HepG2 (cell line): Measurements from ENCODE around the gene SPCS1. TPM values are rescaled to one million over a fixed set of nuclear protein-coding genes. Genes with fewer than 3 reads are reported as not detected.

Experiments used
- AKNA ChIP-seq: sonication (generic); formaldehyde crosslinking; IDR thresholded peaks from 2 replicates; pipeline ENCODE4 v1.4.0; 2020; ENCODE audit warnings: missing genetic modification reagents, borderline replicate concordance
- GABPA ChIP-seq, 2 experiments: IDR thresholded peaks; 2 replicates each; pipeline ENCODE4 v1.6.1; 2011 to 2016; ENCODE audit warnings: low read depth in 2 of 2, low read length in 1 of 2, missing biosample characterization in 1 of 2, missing genetic modification characterization in 1 of 2
- GLI4 ChIP-seq: sonication (generic); formaldehyde crosslinking; IDR thresholded peaks from 2 replicates; pipeline ENCODE4 v1.5.1; 2020; ENCODE audit warnings: missing genetic modification reagents, mild to moderate bottlenecking, moderate library complexity, borderline replicate concordance
- HCFC1 ChIP-seq: fragments of 150-350 bp; IDR thresholded peaks from 2 replicates; pipeline ENCODE4 v1.6.1; 2014; ENCODE audit warnings: low read depth, low read length
- IRF2 ChIP-seq: IDR thresholded peaks from 2 replicates; pipeline ENCODE4 v1.6.1; 2018; ENCODE audit warnings: missing genetic modification reagents, missing compliant biosample characterization
- MNT ChIP-seq: fragments of 450-650 bp; IDR thresholded peaks from 2 replicates; pipeline ENCODE4 v1.6.1; 2016
- MTF2 ChIP-seq: sonication (generic); formaldehyde crosslinking; IDR thresholded peaks from 2 replicates; pipeline ENCODE4 v1.5.0; 2020; ENCODE audit warnings: missing genetic modification reagents, borderline replicate concordance
- NFE2L1 ChIP-seq: sonication (generic); formaldehyde crosslinking; IDR thresholded peaks from 2 replicates; pipeline ENCODE4 v1.4.0; 2020; ENCODE audit warnings: missing genetic modification reagents, mild to moderate bottlenecking, borderline replicate concordance
- NR2C2 ChIP-seq: sonication (generic); formaldehyde crosslinking; IDR thresholded peaks from 2 replicates; pipeline ENCODE4 v1.4.0; 2020; ENCODE audit warnings: missing genetic modification reagents, mild to moderate bottlenecking, moderate library complexity, borderline replicate concordance
- NRL ChIP-seq: sonication (generic); formaldehyde crosslinking; IDR thresholded peaks from 2 replicates; pipeline ENCODE4 v1.5.0; 2020; ENCODE audit warnings: missing genetic modification reagents, mild to moderate bottlenecking, moderate library complexity, borderline replicate concordance
- POGZ ChIP-seq: sonication (generic); formaldehyde crosslinking; IDR thresholded peaks from 2 replicates; pipeline ENCODE4 v1.4.0; 2020; ENCODE audit warnings: mild to moderate bottlenecking, missing genetic modification reagents
- PTBP1 ChIP-seq: fragments of 200-400 bp; formaldehyde crosslinking; IDR thresholded peaks from 2 replicates; pipeline ENCODE4 v1.6.1; 2018; ENCODE audit warnings: low read length, low read depth; ENCODE audit not compliant: poor library complexity, severe bottlenecking
- SAP130 ChIP-seq: IDR thresholded peaks from 2 replicates; pipeline ENCODE4 v1.6.1; 2016; ENCODE audit warnings: low read depth
- SOX13 ChIP-seq, 3 experiments: fragments of 450-650 bp in 1 of 3; sonication (generic) in 1 of 3; formaldehyde crosslinking in 1 of 3; IDR thresholded peaks in 2 of 3; conservative IDR thresholded peaks in 1 of 3; 2 replicates each; pipeline versions ENCODE4 v1.5.0 to v1.6.1; 2016 to 2020; ENCODE audit warnings: antibody characterized with exemption in 1 of 3, mild to moderate bottlenecking in 1 of 3, missing compliant biosample characterization in 1 of 3, missing genetic modification reagents in 1 of 3, moderate library complexity in 1 of 3
- STAG1 ChIP-seq: sonication (generic); formaldehyde crosslinking; IDR thresholded peaks from 2 replicates; pipeline ENCODE4 v1.4.0; 2020; ENCODE audit warnings: missing genetic modification reagents
- ZNF263 ChIP-seq: sonication (generic); formaldehyde crosslinking; IDR thresholded peaks from 2 replicates; pipeline ENCODE4 v1.4.0; 2020; ENCODE audit warnings: missing genetic modification reagents
- ZNF430 ChIP-seq: sonication (generic); formaldehyde crosslinking; IDR thresholded peaks from 2 replicates; pipeline ENCODE4 v1.9.0; 2021; ENCODE audit warnings: mild to moderate bottlenecking, missing genetic modification reagents
- ZNF547 ChIP-seq: sonication (generic); formaldehyde crosslinking; IDR thresholded peaks from 2 replicates; pipeline ENCODE4 v1.5.1; 2020; ENCODE audit warnings: mild to moderate bottlenecking, missing genetic modification reagents
- ZNF563 ChIP-seq: sonication (generic); formaldehyde crosslinking; IDR thresholded peaks from 2 replicates; pipeline ENCODE4 v1.8.0; 2022; ENCODE audit warnings: mild to moderate bottlenecking, moderate library complexity, missing genetic modification reagents
- ZSCAN20 ChIP-seq: sonication (generic); formaldehyde crosslinking; IDR thresholded peaks from 2 replicates; pipeline ENCODE4 v1.4.0; 2020; ENCODE audit warnings: missing genetic modification reagents, mild to moderate bottlenecking, borderline replicate concordance
- polyA plus RNA-seq, 8 experiments: library from polyadenylated mRNA; depleted of rRNA in 3 of 8; stranded (reverse) in 7 of 8; unstranded in 1 of 8; fragments of >200 nt; fragmentation: Illumina TruSeq in 4 of 8; extraction: Trizol in 4 of 8; gene quantifications; 2 replicates each; pipeline versions ENCODE4 v1.2.1 to v1.2.3, GENCODE V29; 2011 to 2016; ENCODE audit warnings: low read depth in 4 of 8, missing spikeins in 1 of 8, mixed read lengths in 1 of 8; ENCODE audit not compliant: insufficient read depth in 1 of 8
- total RNA-seq, 5 experiments: library from RNA; depleted of rRNA; stranded (reverse); fragments of >200 nt; fragmentation: Illumina TruSeq; extraction: Trizol; gene quantifications; 2 replicates each; pipeline ENCODE4 v1.2.3, GENCODE V29; 2016; ENCODE audit warnings: low read depth in 1 of 5
- TF ChIP-seq, protein P1 (sequence below): sonication (generic); formaldehyde crosslinking; IDR thresholded peaks from 2 replicates; pipeline ENCODE4 v1.4.0; 2020; ENCODE audit warnings: mild to moderate bottlenecking, missing genetic modification reagents

SPCS1 gene
- total and polyA plus RNA-seq, 2 of the 13 experiments (the other 11 are each of a cell fraction or from before 2014, with no cell fraction given): 84.6 to 120 TPM

DNA sequence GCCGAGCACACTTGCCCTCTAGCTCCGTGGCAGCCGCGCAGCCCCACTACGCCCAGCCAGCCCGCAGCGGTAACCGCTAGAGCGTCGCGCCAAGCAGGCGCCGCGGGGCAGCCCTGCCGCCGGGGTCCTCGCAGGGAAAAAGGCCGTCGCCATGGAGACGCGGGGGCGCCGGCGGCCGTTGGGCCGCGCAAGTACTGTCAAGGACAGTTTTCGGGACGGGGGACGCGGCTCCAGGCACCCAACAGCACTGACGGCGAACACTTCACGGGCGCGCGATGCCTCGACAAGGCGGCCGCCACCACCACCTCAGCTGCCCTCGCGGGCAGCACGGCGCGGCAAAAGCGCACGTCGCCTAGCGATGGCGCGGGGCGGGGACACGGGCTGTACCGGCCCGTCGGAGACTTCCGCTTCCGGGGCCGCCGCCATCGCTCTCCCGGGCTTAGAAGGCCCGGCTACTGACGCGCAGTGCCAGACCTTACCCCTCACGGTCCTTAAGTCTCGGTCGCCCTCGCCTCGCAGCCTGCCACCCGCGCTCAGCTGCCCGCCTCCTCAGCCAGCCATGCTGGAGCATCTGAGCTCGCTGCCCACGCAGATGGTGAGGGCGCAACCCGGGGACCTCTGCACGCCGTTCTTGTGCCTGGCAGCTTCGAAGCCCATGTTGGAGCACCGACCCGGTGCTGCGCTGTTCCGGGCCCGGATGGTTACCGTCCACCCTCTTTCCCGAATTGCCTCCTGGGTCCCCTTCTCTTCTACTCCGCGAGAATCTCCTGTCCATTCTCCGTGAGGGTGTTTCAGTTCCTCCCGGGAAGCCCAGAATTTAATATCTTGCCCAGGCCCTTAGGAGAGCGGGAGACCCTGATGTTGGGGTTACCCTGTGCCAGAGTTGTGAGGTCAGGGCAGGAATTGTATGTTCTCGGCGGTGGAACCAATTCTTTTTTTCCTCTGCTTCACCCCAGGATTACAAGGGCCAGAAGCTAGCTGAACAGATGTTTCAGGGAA lies at the start of gene SPCS1, which contains the start of gene GLT8D1 (continued):
- TF ChIP-seq NR2C2 (CRISPR knock-in tag) (peak; percentile 99), STAG1 (CRISPR knock-in tag) (0 out of 2 replicates have a peak, but pooled peaks have one; percentile 7), GLI4 (CRISPR knock-in tag) (no peak; the same call in 1 of the 2 replicates), SOX13 (IDR thresholded peaks at IDR 0.05) (no peak; the same call in 1 of the 2 replicates), SOX13 (CRISPR knock-in tag; conservative IDR thresholded peaks at IDR 0.05 in 1 of 2, IDR thresholded peaks at IDR 0.05 in 1 of 2) (peak in 1 of 2 experiments; percentile 9; a peak in 1 of 4 replicates), ZNF563 (peak; percentile 84), ZNF430 (CRISPR knock-in tag) (0 out of 2 replicates have a peak, but pooled peaks have one; percentile 20), MTF2 (no peak; the same call in 1 of the 2 replicates), MNT (peak; percentile 51; the same call in 1 of the 2 replicates), NRL (peak; percentile 80; the same call in 1 of the 2 replicates), HCFC1 (peak; percentile 58), AKNA (CRISPR knock-in tag) (no peak), NFE2L1 (CRISPR knock-in tag) (no peak), GABPA (IDR thresholded peaks at IDR 0.05; ENCODE audit: low read depth, low read length) (peak; percentile 99), GABPA (CRISPR knock-in tag; IDR thresholded peaks at IDR 0.05; ENCODE audit: low read depth) (peak; percentile 93), POGZ (CRISPR knock-in tag) (peak; percentile 48; the same call in 1 of the 2 replicates), ZNF263 (CRISPR knock-in tag) (0 out of 2 replicates have a peak, but pooled peaks have one; percentile 37), IRF2 (CRISPR knock-in tag) (peak; percentile 78; the same call in 1 of the 2 replicates), ZSCAN20 (CRISPR knock-in tag) (peak; percentile 80), SAP130 (CRISPR knock-in tag) (peak; percentile 98), ZNF547 (CRISPR knock-in tag) (peak; percentile 85), PTBP1 (no peak)
- TF ChIP-seq, protein P1, sequence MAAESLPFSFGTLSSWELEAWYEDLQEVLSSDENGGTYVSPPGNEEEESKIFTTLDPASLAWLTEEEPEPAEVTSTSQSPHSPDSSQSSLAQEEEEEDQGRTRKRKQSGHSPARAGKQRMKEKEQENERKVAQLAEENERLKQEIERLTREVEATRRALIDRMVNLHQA (CRISPR knock-in tag): no peak
